PC-3 (cell line): ENCODE data around the gene ZDHHC13.

ENCODE experiments used
- EZH2 ChIP-seq: fragments of 300-600 bp; sonication (generic); IDR thresholded peaks from one replicate; pipeline ENCODE4 v1.6.1; 2017; ENCODE audit warnings: antibody characterized with exemption, mild to moderate bottlenecking, low read length; ENCODE audit not compliant: unreplicated experiment
- TF ChIP-seq, protein P1 (sequence below): fragments of 300-600 bp; sonication (generic); conservative IDR thresholded peaks from 2 replicates; pipeline ENCODE4 v1.5.1; 2017; ENCODE audit warnings: antibody characterized with exemption, low read depth, mild to moderate bottlenecking, low read length

DNA sequence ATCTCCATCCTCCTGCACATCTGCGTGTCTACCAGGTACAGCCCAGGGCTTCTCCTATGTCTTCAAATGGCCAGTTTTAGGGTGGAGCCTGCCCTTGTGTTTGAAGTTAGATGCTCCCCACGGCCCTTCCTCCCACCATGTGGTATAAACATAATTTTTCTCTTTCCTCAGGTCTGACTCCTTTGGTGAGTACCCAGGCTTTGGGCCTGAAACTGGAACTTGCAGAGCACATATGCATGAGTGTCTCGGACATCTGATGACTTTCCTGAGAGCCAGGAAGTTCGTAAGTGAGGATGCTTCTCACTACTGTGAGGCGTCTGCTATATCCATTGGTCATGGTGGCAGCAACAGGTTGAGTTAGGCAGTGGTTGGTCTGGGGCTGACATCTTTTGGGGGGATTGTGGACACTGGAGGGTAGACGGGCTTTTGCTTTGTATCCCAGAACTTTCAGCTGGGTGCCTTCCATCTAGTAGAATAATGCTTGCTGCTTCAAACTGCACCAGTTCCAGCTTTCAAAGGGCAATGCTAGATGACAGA, 68.6 kb downstream of the ZDHHC13 start:
- TF ChIP-seq, protein P1, sequence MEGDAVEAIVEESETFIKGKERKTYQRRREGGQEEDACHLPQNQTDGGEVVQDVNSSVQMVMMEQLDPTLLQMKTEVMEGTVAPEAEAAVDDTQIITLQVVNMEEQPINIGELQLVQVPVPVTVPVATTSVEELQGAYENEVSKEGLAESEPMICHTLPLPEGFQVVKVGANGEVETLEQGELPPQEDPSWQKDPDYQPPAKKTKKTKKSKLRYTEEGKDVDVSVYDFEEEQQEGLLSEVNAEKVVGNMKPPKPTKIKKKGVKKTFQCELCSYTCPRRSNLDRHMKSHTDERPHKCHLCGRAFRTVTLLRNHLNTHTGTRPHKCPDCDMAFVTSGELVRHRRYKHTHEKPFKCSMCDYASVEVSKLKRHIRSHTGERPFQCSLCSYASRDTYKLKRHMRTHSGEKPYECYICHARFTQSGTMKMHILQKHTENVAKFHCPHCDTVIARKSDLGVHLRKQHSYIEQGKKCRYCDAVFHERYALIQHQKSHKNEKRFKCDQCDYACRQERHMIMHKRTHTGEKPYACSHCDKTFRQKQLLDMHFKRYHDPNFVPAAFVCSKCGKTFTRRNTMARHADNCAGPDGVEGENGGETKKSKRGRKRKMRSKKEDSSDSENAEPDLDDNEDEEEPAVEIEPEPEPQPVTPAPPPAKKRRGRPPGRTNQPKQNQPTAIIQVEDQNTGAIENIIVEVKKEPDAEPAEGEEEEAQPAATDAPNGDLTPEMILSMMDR = no peak
- no peak for TF ChIP-seq EZH2
